GM19438 (cell line): ENCODE results near the gene ZNF300.
"Not testable (repeated sequence)": the region's sequence is repeated elsewhere in the genome, so short reads cannot be mapped to it uniquely, and the experiment has no call there.

ENCODE experiments used
- ATAC-seq: cut with Tn5 transposase; IDR thresholded peaks from one replicate; pipeline ENCODE4 v1.9.1; 2021; ENCODE audit warnings: low read depth; ENCODE audit not compliant: unreplicated experiment

ZNF300 gene

DNA sequence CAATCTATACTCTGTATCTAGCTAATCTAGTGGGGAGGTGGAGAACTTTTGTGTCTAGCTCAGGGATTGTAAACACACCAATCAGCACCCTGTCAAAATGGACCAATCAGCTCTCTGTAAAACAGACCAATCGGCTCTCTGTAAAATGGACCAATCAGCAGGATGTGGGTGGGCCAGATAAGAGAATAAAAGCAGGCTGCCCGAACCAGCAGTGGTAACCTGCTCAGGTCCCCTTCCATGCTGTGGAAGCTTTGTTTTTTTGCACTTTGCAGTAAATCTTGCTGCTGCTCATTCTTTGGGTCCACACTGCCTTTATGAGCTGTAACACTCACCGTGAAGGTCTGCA is 58.5 kb downstream of the ZNF300 start, which contains the start of gene IRGM:
Gene IRGM, plus strand, starts transcription at position 214 of the 346 bp plus-strand sequence. CDS start 1,603 bp downstream, outside the sequence.
- not testable (repeated sequence) for ATAC-seq

DNA sequence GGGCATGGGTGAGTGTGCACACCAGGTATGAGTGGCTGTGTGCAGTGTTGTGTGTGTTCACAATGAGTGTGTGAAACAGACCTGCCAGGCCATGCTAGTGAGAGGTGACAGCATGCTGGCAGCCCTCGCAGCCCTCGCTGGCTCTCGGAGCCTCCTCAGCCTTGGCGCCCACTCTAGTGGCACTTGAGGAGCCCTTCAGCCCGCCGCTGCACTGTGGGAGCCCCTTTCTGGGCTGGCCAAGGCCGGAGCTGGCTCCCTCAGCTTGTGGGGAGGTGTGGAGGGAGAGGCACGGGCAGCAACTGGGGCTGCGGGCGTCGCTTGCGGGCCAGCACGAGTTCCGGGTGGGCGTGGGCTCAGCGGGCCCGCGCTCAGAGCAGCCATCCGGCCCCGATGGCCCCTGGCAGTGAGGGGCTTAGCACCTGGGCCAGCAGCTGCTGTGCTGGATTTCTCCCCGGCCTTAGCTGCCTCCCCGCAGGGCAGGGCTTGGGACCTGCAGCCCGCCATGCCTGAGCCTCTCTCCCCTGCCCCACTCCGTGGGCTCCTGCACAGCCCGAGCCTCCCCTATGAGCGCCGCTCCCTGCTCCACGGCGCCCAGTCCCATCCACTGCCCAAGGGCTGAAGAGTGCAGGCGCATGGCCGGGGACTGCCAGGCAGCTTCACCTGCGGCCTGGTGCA is 59.5 kb downstream of the ZNF300 start:
- ATAC-seq, result not testable (repeated sequence)
